ENCODE measurements around the gene ANO7.

ANO7 gene

DNA sequence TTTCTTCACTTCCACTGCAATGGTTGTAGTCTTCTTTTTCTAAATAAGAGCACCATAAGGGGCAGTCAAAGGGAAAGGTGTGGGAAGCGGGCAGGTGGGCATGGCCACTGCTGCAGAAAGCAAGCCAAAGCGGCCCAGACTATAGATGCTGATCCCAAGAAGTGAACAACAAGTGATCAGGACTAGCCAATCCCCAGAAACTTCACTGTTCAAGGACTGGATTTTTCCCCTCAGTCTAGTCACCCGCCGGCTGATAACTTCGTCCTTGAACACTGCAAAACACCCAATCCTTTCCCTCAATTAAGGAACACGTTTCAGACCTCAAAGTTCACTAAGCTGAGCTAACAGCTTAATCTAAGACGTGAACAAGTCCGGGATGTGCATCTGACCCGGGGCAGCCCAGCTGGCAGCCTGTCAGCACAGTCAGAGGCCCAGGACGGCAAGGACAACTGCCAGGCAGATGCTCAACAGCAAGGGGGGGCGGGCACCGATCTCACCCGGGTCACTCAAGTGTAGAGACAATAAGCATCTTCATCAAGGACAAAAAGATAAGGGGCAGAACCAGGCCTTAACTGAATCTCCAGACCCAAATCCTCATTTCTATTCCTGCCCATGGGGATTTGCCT is 67.2 kb downstream of the ANO7 start:
- no peak for DNase-seq

- no peak for DNase-seq
These were observed 67.7 kb downstream of the ANO7 start for GRCh38 chr2:241256168-241256545.

DNA sequence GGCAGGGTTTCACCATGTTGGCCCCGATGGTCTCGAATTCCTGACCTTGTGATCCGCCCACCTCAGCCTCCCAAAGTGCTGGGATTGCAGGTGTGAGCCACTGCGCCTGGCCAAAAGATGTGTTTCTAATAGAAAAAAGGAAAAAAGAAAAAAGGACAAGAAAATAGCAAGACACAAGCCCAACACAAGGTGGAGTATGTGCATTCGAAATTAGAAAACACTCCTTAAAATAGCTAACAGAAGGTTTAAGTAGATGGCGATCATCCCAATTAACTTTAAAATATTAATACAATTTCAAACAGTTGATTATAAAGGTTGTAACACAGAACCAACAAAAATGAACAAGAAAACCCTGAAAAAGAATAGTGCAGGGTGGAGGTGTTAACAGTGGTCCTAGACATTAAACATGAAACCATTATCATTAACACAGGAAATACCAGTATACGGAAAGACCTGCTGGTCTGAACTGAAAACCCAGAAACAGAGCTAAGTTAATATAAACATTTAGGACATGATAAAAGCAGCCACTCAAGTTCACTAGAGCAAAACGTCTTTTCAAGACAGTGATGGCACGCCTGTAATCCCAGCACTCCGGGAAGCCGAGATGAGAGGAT is 69.0 kb downstream of the ANO7 start:
- no peak for DNase-seq

- no peak for DNase-seq
These were observed 70.2 kb downstream of the ANO7 start for GRCh38 chr2:241258505-241259280.

DNA sequence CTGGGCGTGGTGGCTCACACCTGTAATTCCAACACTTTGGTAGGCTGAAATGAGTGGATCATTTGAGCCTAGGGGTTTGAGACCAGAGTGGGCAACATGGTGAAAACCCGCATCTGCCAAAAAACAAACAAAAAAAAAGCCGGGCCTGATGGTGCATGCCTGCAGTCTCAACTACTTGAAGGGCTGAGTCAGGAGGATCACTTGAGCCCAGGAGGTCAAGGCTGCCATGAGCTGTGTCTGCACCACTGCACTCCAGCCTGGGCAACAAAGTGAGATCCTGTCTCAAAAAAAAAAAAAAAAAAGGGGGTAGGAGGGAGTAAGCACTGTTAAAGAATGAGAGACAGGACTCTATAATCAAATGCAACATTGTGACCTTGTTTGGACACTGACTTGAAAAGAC is 72.4 kb downstream of the ANO7 start:
- no peak for DNase-seq

GRCh38 chr2:241261628-241262027 is 73.2 kb downstream of the ANO7 start:
- no peak for DNase-seq

DNA sequence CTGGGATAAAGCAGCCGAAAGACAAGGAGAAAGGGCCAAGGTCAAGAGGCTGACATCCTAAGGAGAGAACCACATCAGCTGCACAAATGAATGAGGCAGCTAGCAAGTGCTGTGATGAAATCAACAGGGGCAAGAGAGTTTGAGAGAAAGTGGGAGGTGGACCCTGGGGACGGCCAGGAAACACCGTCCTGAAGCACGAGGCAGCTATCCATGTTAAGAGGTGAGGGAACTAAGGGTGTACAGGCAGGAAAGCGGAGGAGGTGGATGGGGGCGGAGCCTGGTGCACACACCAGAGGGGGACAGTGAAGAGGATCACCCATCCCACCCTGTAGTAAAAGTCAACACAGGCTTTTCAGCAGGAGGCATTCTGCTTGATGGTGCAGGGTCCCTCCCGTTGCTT is 74.6 kb downstream of the ANO7 start:
- no peak for DNase-seq

GRCh38 chr2:241265506-241265905 is 77.0 kb downstream of the ANO7 start:
- no peak for DNase-seq

DNA sequence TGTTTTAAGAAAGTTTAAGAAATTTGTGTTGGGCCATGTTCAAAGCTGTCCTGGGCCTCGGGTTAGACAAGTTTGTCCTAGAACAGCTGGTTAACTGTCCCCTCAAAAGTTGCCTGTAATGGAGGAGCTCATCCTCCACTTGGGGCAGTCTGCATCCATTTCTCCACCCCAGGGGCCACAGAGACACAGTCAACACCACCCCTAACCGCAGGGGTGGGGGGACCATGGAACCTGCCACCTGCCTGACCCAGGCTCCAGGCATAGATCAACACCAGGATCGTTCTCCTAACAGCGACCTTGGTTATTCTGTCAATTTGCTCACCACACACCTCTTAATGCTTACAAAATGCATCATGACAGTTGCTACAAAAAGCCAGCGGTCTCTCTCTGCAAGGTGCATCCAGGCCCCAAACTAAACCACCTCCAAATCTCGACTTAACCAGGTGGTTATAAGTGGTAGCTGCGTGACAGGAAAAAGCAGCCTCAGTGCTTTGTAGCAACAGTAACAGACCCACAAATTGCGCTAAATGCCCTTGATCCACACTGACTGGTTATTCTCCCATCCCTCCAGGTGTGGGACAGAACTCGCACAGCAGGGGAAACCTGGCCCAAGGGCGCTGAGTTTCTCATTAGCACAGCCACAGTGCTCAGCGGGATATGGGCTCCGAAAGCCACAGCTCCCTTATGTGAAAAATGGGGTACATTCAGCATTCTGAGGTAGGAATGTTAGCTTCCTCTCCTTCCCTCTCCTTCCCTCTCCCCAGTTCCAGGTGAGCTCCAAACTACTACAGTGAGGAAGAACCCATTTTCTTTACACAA is 79.0 kb downstream of the ANO7 start:
- peak; percentile 8 for DNase-seq

- DNase-seq: no peak
These were observed 79.8 kb downstream of the ANO7 start for GRCh38 chr2:241268306-241268705.

GRCh38 chr2:241268716-241269445 is 80.4 kb downstream of the ANO7 start:
- DNase-seq: no peak

- DNase-seq: no peak
These were observed 81.4 kb downstream of the ANO7 start for GRCh38 chr2:241269707-241270520.

GRCh38 chr2:241270531-241270930 is 82.1 kb downstream of the ANO7 start:
- no peak for DNase-seq

- DNase-seq: peak; percentile 71
These were observed 83.3 kb downstream of the ANO7 start for GRCh38 chr2:241271706-241272302.

DNA sequence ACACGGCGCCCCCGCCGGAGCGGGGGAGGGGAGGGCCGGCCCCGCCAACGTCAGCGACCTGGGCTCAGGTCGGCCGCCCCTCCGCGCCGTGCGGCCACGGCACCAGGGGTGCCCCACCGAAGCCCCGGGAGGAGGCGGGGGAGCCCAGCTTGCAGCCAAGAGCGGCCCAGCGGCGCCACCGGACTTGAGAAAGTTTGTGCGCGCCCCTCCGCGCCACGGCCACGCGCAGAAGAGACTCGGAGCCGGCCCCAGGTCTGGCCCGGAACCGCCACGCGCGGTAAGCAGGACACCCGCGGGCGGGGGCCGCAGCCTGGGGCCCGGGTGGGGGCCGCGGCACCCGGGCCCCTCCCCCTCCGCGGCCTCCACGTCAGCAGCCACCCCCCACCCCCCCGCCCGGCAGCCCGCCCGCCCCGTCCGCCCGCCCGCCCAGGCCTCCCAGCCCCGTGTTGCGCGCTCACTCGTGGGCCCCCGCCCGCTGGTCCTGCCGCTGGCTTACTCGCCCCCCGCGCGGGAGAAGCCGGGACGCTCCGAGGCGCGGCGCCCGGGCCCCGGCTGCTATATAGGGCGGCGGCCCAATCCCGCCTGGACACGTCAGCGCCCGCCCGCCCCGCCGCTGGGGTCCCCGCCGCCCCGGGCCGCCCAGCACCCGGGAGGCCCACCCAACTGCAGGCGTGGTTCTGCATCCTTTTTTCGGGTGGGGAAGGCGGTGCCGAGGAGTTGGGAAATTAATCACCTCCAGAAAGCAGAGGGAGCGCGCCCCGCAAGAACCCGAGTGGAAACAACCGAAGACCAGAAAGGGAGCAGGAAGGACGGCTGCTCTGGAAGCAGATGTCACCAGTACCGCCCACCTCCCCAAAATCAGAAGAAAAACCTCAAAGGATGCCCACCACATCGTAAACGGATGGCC is 84.1 kb downstream of the ANO7 start:
- DNase-seq: peak; percentile 63

DNA sequence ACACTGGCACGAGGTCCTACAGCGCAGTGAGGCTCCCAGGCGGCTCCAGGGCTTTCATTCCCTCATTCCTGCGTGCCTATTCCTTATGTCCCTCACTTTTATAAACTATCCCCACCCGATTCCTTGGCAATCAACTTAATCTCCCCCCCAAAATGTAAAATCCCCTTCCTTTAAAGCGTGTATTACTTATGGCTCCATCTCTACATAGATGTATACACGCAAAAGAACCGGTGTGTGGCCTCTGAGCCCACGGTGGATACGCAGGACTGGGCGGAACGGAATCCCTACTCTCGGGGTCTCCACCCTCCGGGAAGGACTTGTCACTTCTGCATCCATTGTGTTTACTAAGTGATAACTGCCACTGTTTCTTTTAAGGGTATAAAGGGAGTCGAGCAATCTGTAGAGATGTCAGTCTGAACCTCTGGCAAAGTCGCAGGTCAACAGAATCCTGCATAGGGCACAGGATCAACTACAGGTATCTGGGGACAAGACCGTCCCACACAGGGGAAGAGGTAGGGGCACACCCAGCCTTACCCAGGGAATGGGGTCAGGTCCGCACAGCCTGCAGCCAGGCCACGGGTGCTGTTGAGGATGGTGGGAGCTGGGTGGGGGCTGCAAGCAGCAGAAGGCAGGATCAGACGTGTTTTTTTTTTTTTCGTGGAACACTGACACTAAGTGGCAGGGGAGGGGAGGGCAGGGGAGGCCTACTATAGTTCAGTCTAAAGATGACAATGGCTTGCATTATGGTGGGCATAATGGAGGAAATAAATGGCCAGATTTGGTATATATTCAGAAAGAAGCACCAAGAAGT is 84.9 kb downstream of the ANO7 start:
- DNase-seq: no peak

DNA sequence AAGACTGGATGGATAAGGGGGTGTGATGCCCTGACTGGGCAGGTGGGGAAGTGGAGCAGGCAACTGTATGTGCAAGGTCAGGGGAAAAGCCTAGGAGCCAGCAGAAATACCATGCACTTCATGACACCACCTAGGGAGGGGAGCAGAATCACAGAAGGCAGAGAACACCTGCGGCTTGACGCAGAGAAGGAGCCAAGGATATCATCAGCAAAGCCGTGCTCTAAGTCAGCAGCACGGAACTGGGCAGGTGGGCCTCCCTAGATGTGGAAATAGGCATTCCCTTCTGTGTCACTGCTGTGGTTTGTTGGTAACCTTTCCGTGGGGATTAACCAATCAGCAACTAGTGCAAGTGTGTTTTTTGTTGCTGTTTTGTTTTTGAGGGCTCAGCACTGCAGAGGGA is 85.7 kb downstream of the ANO7 start:
- DNase-seq: no peak
